H1 (cell line): ENCODE data around the gene ALG2. TPM values are rescaled to one million over a fixed set of nuclear protein-coding genes. Genes with fewer than 3 reads are reported as not detected.

ENCODE experiments used
- CTCF ChIA-PET: fragments of 300-600 bp; sonication (Branson Sonifier 250); formaldehyde crosslinking; loops from one replicate; lab custom pipeline; 2021; ENCODE audit not compliant: partially characterized antibody; lab: Charles Lee
- POLR2A ChIA-PET: fragments of 300-600 bp; sonication (Branson Sonifier 250); formaldehyde crosslinking; loops from one replicate; lab custom pipeline; 2021; ENCODE audit warnings: inconsistent platforms; ENCODE audit not compliant: partially characterized antibody; lab: Charles Lee
- DNase-seq, 2 experiments: peaks; one replicate each; pipeline versions ENCODE4 v3.0.0 to v3.0.0-alpha.2; 2010 to 2022; ENCODE audit warnings: low spot score in 2 of 2, low read depth in 1 of 2, mixed read lengths in 1 of 2
- FAIRE-seq: peaks from 2 replicates; lab custom pipeline; 2011; peaks lifted over from hg19 to GRCh38; lab: Jason Lieb, UNC
- H2AFZ ChIP-seq: 2 replicates; pipeline ENCODE4 v1.8.1; 2012; ENCODE audit warnings: low read length, inconsistent platforms
- H2AK5ac ChIP-seq: 2 replicates; pipeline ENCODE4 v1.6.1; 2013; ENCODE audit warnings: low read depth, low read length
- H2BK120ac ChIP-seq: replicated peaks from 2 replicates; pipeline ENCODE3; 2013; ENCODE audit warnings: low read depth, low read length, inconsistent platforms
- H2BK12ac ChIP-seq: 2 replicates; pipeline ENCODE4 v1.6.1; 2013; ENCODE audit warnings: low read depth, low read length
- H2BK15ac ChIP-seq: 2 replicates; pipeline ENCODE4 v1.6.1; 2013; ENCODE audit warnings: low read length
- H2BK20ac ChIP-seq: 2 replicates; pipeline ENCODE4 v1.6.1; 2013; ENCODE audit warnings: low read length
- H2BK5ac ChIP-seq: 2 replicates; pipeline ENCODE4 v1.6.1; 2013; ENCODE audit warnings: low read depth, low read length
- H3K14ac ChIP-seq: 2 replicates; pipeline ENCODE4 v1.6.1; 2013; ENCODE audit warnings: inconsistent platforms; ENCODE audit not compliant: insufficient read length
- H3K18ac ChIP-seq: 2 replicates; pipeline ENCODE4 v1.6.1; 2013; ENCODE audit warnings: low read length; ENCODE audit errors: extremely low read depth
- H3K23ac ChIP-seq: 2 replicates; pipeline ENCODE4 v1.6.1; 2013; ENCODE audit warnings: inconsistent platforms; ENCODE audit not compliant: insufficient read length
- H3K23me2 ChIP-seq: 2 replicates; pipeline ENCODE4 v1.6.1; 2013; ENCODE audit warnings: low read depth, low read length
- H3K27ac ChIP-seq: 2 replicates; pipeline ENCODE4 v1.6.1; 2011; ENCODE audit warnings: low read depth, low read length, inconsistent platforms
- H3K27me3 ChIP-seq, 4 experiments: replicated peaks in 1 of 4; 1 replicate in 1 of 4; 2 replicates in 3 of 4; pipeline versions ENCODE4 v1.6.1 to v1.8.1; 2011 to 2013; ENCODE audit warnings: low read length in 3 of 4, mild to moderate bottlenecking in 3 of 4, inconsistent platforms in 2 of 4, mixed read lengths in 2 of 4, moderate library complexity in 1 of 4; ENCODE audit not compliant: control insufficient read depth in 3 of 4, insufficient read depth in 3 of 4; ENCODE audit errors: extremely low read depth in 1 of 4
- H3K36me3 ChIP-seq, 4 experiments: 2 replicates each; pipeline versions ENCODE4 v1.6.1 to v1.8.1; 2011 to 2013; ENCODE audit warnings: mild to moderate bottlenecking in 4 of 4, low read length in 3 of 4, moderate library complexity in 2 of 4, control low read depth in 1 of 4, inconsistent platforms in 1 of 4; ENCODE audit not compliant: insufficient read depth in 4 of 4, control insufficient read depth in 2 of 4
- H3K4ac ChIP-seq: replicated peaks from 2 replicates; pipeline ENCODE3; 2013; ENCODE audit warnings: low read length, low read depth, mixed read lengths, inconsistent platforms; ENCODE audit not compliant: insufficient read length
- H3K4me1 ChIP-seq, 4 experiments: replicated peaks in 1 of 4; 1 replicate in 1 of 4; 2 replicates in 3 of 4; pipeline versions ENCODE4 v1.6.1 to v1.8.1; 2011 to 2013; ENCODE audit warnings: low read length in 3 of 4, inconsistent platforms in 2 of 4, mixed read lengths in 1 of 4; ENCODE audit not compliant: insufficient read depth in 4 of 4, control insufficient read depth in 3 of 4
- H3K4me2 ChIP-seq, 2 experiments: 2 replicates each; pipeline versions ENCODE4 v1.6.1 to v1.8.1; 2011 to 2013; ENCODE audit warnings: low read depth in 2 of 2, low read length in 2 of 2, control low read depth in 1 of 2, inconsistent platforms in 1 of 2, mild to moderate bottlenecking in 1 of 2; ENCODE audit not compliant: insufficient read depth in 1 of 2
- H3K4me3 ChIP-seq, 4 experiments: fragments of 200-600, 300-600 bp in 1 of 4; sonication (generic), shearing (Covaris generic), sonication (Bioruptor Twin) in 1 of 4; 2 replicates each; pipeline versions ENCODE4 v1.5.1 to v1.8.1; 2011 to 2016; ENCODE audit warnings: low read length in 4 of 4, low read depth in 3 of 4, control low read depth in 2 of 4, inconsistent platforms in 2 of 4, mild to moderate bottlenecking in 2 of 4, mixed read lengths in 1 of 4, moderate library complexity in 1 of 4; ENCODE audit not compliant: insufficient read depth in 2 of 4; ENCODE audit errors: extremely low read depth in 1 of 4
- H3K56ac ChIP-seq: replicated peaks from 2 replicates; pipeline ENCODE3; 2013; ENCODE audit warnings: low read depth, mild to moderate bottlenecking, mixed read lengths, low read length, inconsistent platforms; ENCODE audit not compliant: insufficient read length
- H3K79me1 ChIP-seq: 2 replicates; pipeline ENCODE4 v1.6.1; 2013; ENCODE audit warnings: low read depth, low read length, control low read depth
- H3K79me2 ChIP-seq, 2 experiments: 2 replicates each; pipeline versions ENCODE4 v1.6.1 to v1.8.1; 2012 to 2013; ENCODE audit warnings: low read length in 2 of 2, mild to moderate bottlenecking in 2 of 2, inconsistent platforms in 1 of 2; ENCODE audit not compliant: insufficient read depth in 2 of 2, control insufficient read depth in 1 of 2
- H3K9ac ChIP-seq, 4 experiments: replicated peaks in 1 of 4; 1 replicate in 1 of 4; 2 replicates in 3 of 4; pipeline versions ENCODE4 v1.6.1 to v1.8.1; 2011 to 2013; ENCODE audit warnings: low read depth in 3 of 4, low read length in 3 of 4, control low read depth in 2 of 4, mild to moderate bottlenecking in 2 of 4, moderate library complexity in 2 of 4, inconsistent platforms in 1 of 4; ENCODE audit errors: extremely low read depth in 1 of 4
- H3K9me3 ChIP-seq, 2 experiments: 2 replicates each; pipeline versions ENCODE4 v1.6.1 to v1.8.1; 2012 to 2013; ENCODE audit warnings: mild to moderate bottlenecking in 2 of 2, moderate library complexity in 2 of 2, control low read depth in 1 of 2, inconsistent platforms in 1 of 2, low read depth in 1 of 2, low read length in 1 of 2, mixed read lengths in 1 of 2; ENCODE audit not compliant: insufficient read depth in 2 of 2
- H4K20me1 ChIP-seq, 2 experiments: replicated peaks in 1 of 2; 2 replicates each; pipeline versions ENCODE3 to v1.8.1; 2011 to 2013; ENCODE audit warnings: inconsistent platforms in 2 of 2, low read length in 2 of 2, mild to moderate bottlenecking in 1 of 2; ENCODE audit not compliant: insufficient read depth in 2 of 2, control insufficient read depth in 1 of 2
- H4K5ac ChIP-seq: 2 replicates; pipeline ENCODE4 v1.6.1; 2013; ENCODE audit warnings: low read length, low read depth, mixed read lengths, inconsistent platforms; ENCODE audit not compliant: insufficient read length
- H4K8ac ChIP-seq: 2 replicates; pipeline ENCODE4 v1.8.0; 2013; ENCODE audit warnings: mild to moderate bottlenecking, moderate library complexity, low read length, inconsistent platforms; ENCODE audit not compliant: insufficient read depth; ENCODE audit errors: extremely low read depth
- H4K91ac ChIP-seq: replicated peaks from 2 replicates; pipeline ENCODE3; 2013; ENCODE audit warnings: low read length, mixed read lengths, inconsistent platforms; ENCODE audit not compliant: insufficient read length
- RXRA ChIP-seq: IDR thresholded peaks from 2 replicates; pipeline ENCODE4 v1.6.1; 2011; ENCODE audit warnings: low read depth, mild to moderate bottlenecking, low read length, moderate library complexity; ENCODE audit not compliant: insufficient read depth
- SP1 ChIP-seq: IDR thresholded peaks from 2 replicates; pipeline ENCODE4 v1.6.1; 2011; ENCODE audit warnings: low read depth, low read length
- WGBS, 2 experiments: shearing (Covaris generic) in 1 of 2; methylation state at CpG; one replicate each; pipeline versions ENCODE4 v1.1.6 to v1.1.7; 2013 to 2015; ENCODE audit warnings: low lambda C conversion rate in 2 of 2, mixed read lengths in 2 of 2, inconsistent platforms in 1 of 2, low coverage in 1 of 2, missing lambda C conversion rate in 1 of 2; ENCODE audit not compliant: insufficient replicate concordance in 2 of 2, insufficient coverage in 1 of 2, insufficient read length in 1 of 2; ENCODE audit errors: extremely low coverage in 1 of 2, missing lambda C conversion rate in 1 of 2; 5-methylcytosine and 5-hydroxymethylcytosine counted together
- polyA plus RNA-seq, 7 experiments: library from polyadenylated mRNA; depleted of rRNA in 3 of 7; stranded (reverse) in 5 of 7; unstranded in 2 of 7; fragments of >200 nt in 5 of 7; fragments of 200-250 nt in 2 of 7; gene quantifications; 1 replicate in 5 of 7; 2 replicates in 1 of 7; 4 replicates in 1 of 7; pipeline versions ENCODE4 v1.2.1 to v1.2.3, GENCODE V29; 2011 to 2013; ENCODE audit warnings: missing spikeins in 2 of 7, mixed read lengths in 2 of 7
- total RNA-seq: library from RNA; stranded (reverse); fragmentation: NEBNext Ultra II Directional; extraction: Animal tissue kit (Norgen Biotek cat#: 25700); gene quantifications from 2 replicates; pipeline ENCODE4 v1.2.1, GENCODE V29; 2021

The ALG2 gene
- total and polyA plus RNA-seq, 2 of the 8 experiments (the other 6 are each of a cell fraction or from before 2014, with no cell fraction given) = 27.1 to 30.7 TPM

- Histone ChIP-seq H3K9me3 (no peaks in the 10 kb centered on the region), H3K27me3 (no peaks in the 10 kb centered on the region), H2BK20ac (no peak overlapping the region), H3K9ac (no peak overlapping the region), H2AFZ (no peak overlapping the region), H2BK120ac (no peak overlapping the region), H2BK5ac (no peak overlapping the region), H3K4me1 (0 out of 7 replicates have a peak, but pooled peaks cover 0 to 1% (median 0%) of the 10 kb centered on the region in 4 experiments), H3K79me1 (no peaks in the 10 kb centered on the region), H3K4me3 (no peak overlapping the region), H3K4me2 (no peak overlapping the region), H3K79me2 (no peaks in the 10 kb centered on the region), H2BK15ac (no peak overlapping the region), H3K36me3 (no peaks in the 10 kb centered on the region), H3K4ac (no peak overlapping the region), H4K20me1 (no peaks in the 10 kb centered on the region), H4K8ac (no peak overlapping the region), H3K18ac (no peak overlapping the region), H3K23me2 (no peaks in the 10 kb centered on the region), H3K56ac (no peak overlapping the region), H3K14ac (no peak overlapping the region), H3K27ac (no peak overlapping the region), H4K5ac (no peak overlapping the region), H3K23ac (no peak overlapping the region), H2AK5ac (no peak overlapping the region), H2BK12ac (no peak overlapping the region), H4K91ac (no peak overlapping the region)
- 89% methylated on average over 2 of the region's 2 CpGs; no CpG with 5 or more reads in 1 of the 2 experiments for WGBS, 2 experiments
- DNase-seq (no peak), FAIRE-seq (no peak)
- ChIA-PET POLR2A (interaction anchor here (1.5 kb wide), 1 partner anchor 31 kb away, joined by 3 read pairs; no protein-coding TSS in a partner anchor), CTCF (interaction anchor here (0.9 to 9.9 kb wide), 3 partner anchors 7 to 23 kb away, joined by 3 to 105 read pairs (median 3); no protein-coding TSS in a partner anchor)
- TF ChIP-seq SP1 (no peak), RXRA (no peak)
Observed at GRCh38 chr9:99193466-99193821, 28.3 kb downstream of the ALG2 start.
